ACHN (cell line): Measurements from ENCODE around the gene RASAL3.

Experiments
- DNase-seq: peaks from one replicate; pipeline ENCODE4 v3.0.0-alpha.2; 2015
- in situ Hi-C: cut with HindIII; loops from 2 replicates; pipeline ENCODE4 v1.10.0; 2017; ENCODE audit warnings: low sequenced_read_pairs, low pct_ligation_motif_present, low pct_unique_long_range_greater_than_20kb

RASAL3 gene

GRCh38 chr19:15453091-15453578, 11.2 kb downstream of the RASAL3 start:
- DNase-seq: peak; percentile 35
- in situ Hi-C loops: no loop called here

GRCh38 chr19:15452111-15453047, 12.0 kb downstream of the RASAL3 start:
- in situ Hi-C loops: no loop called here
- peak; percentile 77 for DNase-seq

GRCh38 chr19:15450528-15450890, 13.8 kb downstream of the RASAL3 start:
- DNase-seq: no peak
- in situ Hi-C loops: no loop called here

- in situ Hi-C loops: no loop called here
Observed at GRCh38 chr19:15449620-15450527, 14.5 kb downstream of the RASAL3 start, which contains the start of gene WIZ. WIZ (minus strand) TSS chr19:15449956; CDS start chr19:15448307, 1,649 bp downstream.

GRCh38 chr19:15448778-15449619, 15.3 kb downstream of the RASAL3 start:
- in situ Hi-C loops: no loop called here
- no peak for DNase-seq

More at GRCh38 chr19:15449620-15450527, 14.5 kb downstream of the RASAL3 start, which contains the start of gene WIZ:
- DNase-seq: peak; percentile 74

GRCh38 chr19:15448044-15448777, 16.1 kb downstream of the RASAL3 start:
- in situ Hi-C loops: no loop called here
- DNase-seq: no peak

GRCh38 chr19:15447057-15447456, 17.3 kb downstream of the RASAL3 start:
- in situ Hi-C loops: no loop called here
- DNase-seq: no peak

GRCh38 chr19:15445807-15446376, 18.5 kb downstream of the RASAL3 start:
- in situ Hi-C loops: no loop called here
- DNase-seq: no peak

- in situ Hi-C loops: no loop called here
- DNase-seq: no peak
Observed at GRCh38 chr19:15445227-15445605, 19.1 kb downstream of the RASAL3 start.

- no peak for DNase-seq
- in situ Hi-C loops: no loop called here
Observed at GRCh38 chr19:15444505-15445226, 19.7 kb downstream of the RASAL3 start.

- no peak for DNase-seq
- in situ Hi-C loops: no loop called here
Observed at GRCh38 chr19:15443838-15444237, 20.5 kb downstream of the RASAL3 start.

- in situ Hi-C loops: no loop called here
- no peak for DNase-seq
Observed at GRCh38 chr19:15443325-15443724, 21.0 kb downstream of the RASAL3 start.

GRCh38 chr19:15442142-15442920, 22.0 kb downstream of the RASAL3 start:
- in situ Hi-C loops: no loop called here
- DNase-seq: no peak

- DNase-seq: no peak
- in situ Hi-C loops: no loop called here
Observed at GRCh38 chr19:15441317-15441716, 23.0 kb downstream of the RASAL3 start.

- no peak for DNase-seq
- in situ Hi-C loops: no loop called here
Observed at GRCh38 chr19:15439821-15440641, 24.3 kb downstream of the RASAL3 start.
